Peyer's patch (tissue), 4 donors: ENCODE results near the gene DOLPP1. TPM values are rescaled to one million over a fixed set of nuclear protein-coding genes. Genes with fewer than 3 reads are reported as not detected.

Experiments
- DNase-seq, 3 donors: peaks; one replicate each; pipeline ENCODE4 v3.0.0-alpha.2; 2017 to 2019
- H3K27ac ChIP-seq, 4 donors: fragments of 200-600 bp; sonication (generic); one replicate each; pipeline ENCODE4 v1.5.1; 2016 to 2019
- H3K27me3 ChIP-seq, 2 donors: fragments of 200-600 bp; sonication (generic); one replicate each; pipeline ENCODE4 v1.5.1; 2019
- H3K36me3 ChIP-seq, 3 donors: fragments of 200-600 bp; sonication (generic); one replicate each; pipeline ENCODE4 v1.5.1; 2016 to 2019
- H3K4me1 ChIP-seq, 4 donors: fragments of 200-600 bp; sonication (generic); one replicate each; pipeline ENCODE4 v1.5.1; 2016 to 2019
- H3K4me3 ChIP-seq, 4 donors: fragments of 200-600 bp; sonication (generic); 1 replicate in 3 of 4; 2 replicates in 1 of 4; pipeline ENCODE4 v1.5.1; 2016 to 2019; ENCODE audit warnings: mild to moderate bottlenecking in 1 of 4
- H3K9me3 ChIP-seq, 4 donors: fragments of 200-600 bp; sonication (generic); one replicate each; pipeline ENCODE4 v1.5.1; 2016 to 2019; ENCODE audit warnings: mild to moderate bottlenecking in 1 of 4
- POLR2A ChIP-seq, 2 donors: fragments of 450-650 bp; IDR thresholded peaks; one replicate each; pipeline ENCODE4 v1.5.1; 2017; ENCODE audit warnings: antibody characterized with exemption in 2 of 2, mild to moderate bottlenecking in 2 of 2, moderate library complexity in 2 of 2
- total RNA-seq, 4 donors: library from RNA; depleted of rRNA; stranded (reverse); fragments of >200 nt; gene quantifications; one replicate each; pipeline ENCODE4 v1.1.0, GENCODE V29; 2016
- TF ChIP-seq, protein P1 (sequence below), 6 experiments: fragments of 450-650 bp in 4 of 6; fragments of 200-600 bp in 2 of 6; sonication (generic) in 1 of 6; IDR thresholded peaks; one replicate each; pipeline ENCODE4 v1.5.1; 2017 to 2019; ENCODE audit warnings: antibody characterized with exemption in 6 of 6, mild to moderate bottlenecking in 3 of 6, moderate library complexity in 1 of 6

DOLPP1 gene
- total RNA-seq, 4 donors from 2014 or later, result 37.6 to 53.9 (median 46.1) TPM; not detected in 1

DNA sequence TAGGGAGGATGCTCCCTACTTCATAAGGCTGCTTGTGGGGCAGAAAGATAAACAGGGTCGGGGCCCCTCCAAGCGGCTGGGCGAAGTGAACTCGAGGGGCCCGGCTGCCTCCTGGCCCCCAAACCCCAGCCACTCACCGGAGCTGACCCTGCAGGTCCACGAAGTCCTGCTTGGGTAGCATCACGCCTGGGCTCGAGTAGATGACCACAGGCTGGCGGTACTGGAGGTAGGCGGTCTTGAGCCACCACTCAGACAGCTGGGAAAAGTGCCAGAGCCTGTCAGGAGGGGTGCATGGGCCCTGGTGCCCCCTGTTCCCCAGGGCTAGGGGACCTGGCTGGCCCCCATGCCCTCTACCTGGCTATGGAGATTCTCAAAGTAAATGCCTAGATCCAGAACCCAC lies 23.1 kb downstream of the DOLPP1 start:
- Histone ChIP-seq H3K4me1 (peaks cover 0 to 10% (median 4%) of the 10 kb centered on the region in 4 donors), H3K27ac (no peak overlapping the region), H3K4me3 (no peak overlapping the region), H3K36me3 (peaks cover 0 to 48% (median 0%) of the 10 kb centered on the region in 3 donors), H3K27me3 (no peaks in the 10 kb centered on the region), H3K9me3 (no peaks in the 10 kb centered on the region)
- DNase-seq, result no peak
- TF ChIP-seq, protein P1, sequence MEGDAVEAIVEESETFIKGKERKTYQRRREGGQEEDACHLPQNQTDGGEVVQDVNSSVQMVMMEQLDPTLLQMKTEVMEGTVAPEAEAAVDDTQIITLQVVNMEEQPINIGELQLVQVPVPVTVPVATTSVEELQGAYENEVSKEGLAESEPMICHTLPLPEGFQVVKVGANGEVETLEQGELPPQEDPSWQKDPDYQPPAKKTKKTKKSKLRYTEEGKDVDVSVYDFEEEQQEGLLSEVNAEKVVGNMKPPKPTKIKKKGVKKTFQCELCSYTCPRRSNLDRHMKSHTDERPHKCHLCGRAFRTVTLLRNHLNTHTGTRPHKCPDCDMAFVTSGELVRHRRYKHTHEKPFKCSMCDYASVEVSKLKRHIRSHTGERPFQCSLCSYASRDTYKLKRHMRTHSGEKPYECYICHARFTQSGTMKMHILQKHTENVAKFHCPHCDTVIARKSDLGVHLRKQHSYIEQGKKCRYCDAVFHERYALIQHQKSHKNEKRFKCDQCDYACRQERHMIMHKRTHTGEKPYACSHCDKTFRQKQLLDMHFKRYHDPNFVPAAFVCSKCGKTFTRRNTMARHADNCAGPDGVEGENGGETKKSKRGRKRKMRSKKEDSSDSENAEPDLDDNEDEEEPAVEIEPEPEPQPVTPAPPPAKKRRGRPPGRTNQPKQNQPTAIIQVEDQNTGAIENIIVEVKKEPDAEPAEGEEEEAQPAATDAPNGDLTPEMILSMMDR (IDR thresholded peaks at IDR 0.05), result no peak
- TF ChIP-seq POLR2A (IDR thresholded peaks at IDR 0.05), result no peak

DNA sequence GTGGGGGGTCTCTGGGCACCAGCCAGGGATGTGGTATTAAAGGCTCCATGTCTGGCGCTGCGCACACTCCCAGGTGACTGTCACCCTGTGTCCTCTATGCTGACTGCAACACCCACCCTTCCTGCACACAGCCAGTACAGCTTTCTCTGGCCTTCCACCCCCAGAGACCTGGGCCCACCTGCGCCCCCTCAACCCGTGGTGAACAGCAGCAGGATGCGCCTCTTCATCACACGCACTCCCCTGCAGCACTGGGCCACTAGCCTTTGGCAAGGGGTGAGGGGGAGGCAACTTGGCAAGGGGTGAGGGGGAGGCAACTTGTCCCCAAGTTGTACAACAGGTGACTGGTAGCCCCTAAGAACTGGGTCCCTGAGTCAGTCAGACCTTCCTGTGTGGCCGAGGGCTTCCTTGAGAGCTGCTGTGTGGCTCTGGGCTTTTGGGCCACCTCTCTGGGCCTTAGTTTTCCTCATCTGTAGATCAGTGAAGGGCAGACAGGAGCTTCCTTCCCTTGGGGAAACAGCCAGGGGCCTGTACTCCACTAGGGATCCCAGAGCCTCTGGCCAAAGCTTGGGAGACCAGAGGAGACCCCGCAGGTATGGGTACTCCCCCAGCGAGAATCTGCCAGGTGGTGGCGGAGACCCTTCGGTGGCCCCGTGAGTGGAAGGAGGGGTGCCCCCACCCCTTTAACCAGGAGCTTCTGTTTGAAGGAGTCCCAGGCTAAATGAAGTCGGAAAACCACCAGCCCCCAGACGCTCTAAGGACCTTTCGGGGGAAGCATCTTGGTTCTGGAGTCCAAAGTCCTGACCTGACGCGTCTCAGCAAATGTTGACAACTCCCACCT lies 25.2 kb downstream of the DOLPP1 start:
- DNase-seq, result no peak
- H3K36me3 ChIP-seq, result peaks cover 0 to 35% (median 0%) of the 10 kb centered on the region in 3 donors
- no peak for TF ChIP-seq POLR2A (IDR thresholded peaks at IDR 0.05)
- TF ChIP-seq, protein P1 (IDR thresholded peaks at IDR 0.05), result no peak
- no peak overlapping the region for H3K27ac ChIP-seq
- no peaks in the 10 kb centered on the region for H3K27me3 ChIP-seq
- H3K4me3 ChIP-seq, result no peak overlapping the region
- peaks cover 0 to 20% (median 6%) of the 10 kb centered on the region in 4 donors for H3K4me1 ChIP-seq
- no peaks in the 10 kb centered on the region for H3K9me3 ChIP-seq

DNA sequence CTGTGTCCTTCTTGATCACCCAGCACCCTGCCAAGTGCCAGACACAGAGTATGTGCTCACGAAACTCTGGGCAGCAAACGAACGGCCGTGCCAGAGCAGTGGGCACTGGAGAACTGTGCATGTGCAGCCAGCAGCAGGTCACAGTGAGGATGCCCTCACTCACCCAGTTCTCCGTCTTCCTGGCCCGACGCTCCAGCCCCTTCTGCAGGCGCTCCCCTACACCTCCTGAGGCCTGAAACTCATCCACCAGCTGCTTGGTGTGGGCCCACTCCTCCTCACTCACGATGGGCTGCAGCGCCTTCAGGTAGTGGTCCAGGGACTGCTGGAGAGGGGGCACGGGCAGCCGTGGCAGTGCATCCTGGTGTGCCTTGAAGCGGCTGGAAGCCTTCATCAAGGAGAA lies 26.7 kb downstream of the DOLPP1 start:
- no peak for DNase-seq
- H3K27me3 ChIP-seq, result no peaks in the 10 kb centered on the region
- H3K27ac ChIP-seq, result no peak overlapping the region
- H3K4me3 ChIP-seq, result no peak overlapping the region
- H3K4me1 ChIP-seq, result peaks cover 0 to 28% (median 9%) of the 10 kb centered on the region in 4 donors
- peaks cover 0 to 24% (median 0%) of the 10 kb centered on the region in 3 donors for H3K36me3 ChIP-seq
- no peaks in the 10 kb centered on the region for H3K9me3 ChIP-seq
- TF ChIP-seq POLR2A (IDR thresholded peaks at IDR 0.05), result no peak

DNA sequence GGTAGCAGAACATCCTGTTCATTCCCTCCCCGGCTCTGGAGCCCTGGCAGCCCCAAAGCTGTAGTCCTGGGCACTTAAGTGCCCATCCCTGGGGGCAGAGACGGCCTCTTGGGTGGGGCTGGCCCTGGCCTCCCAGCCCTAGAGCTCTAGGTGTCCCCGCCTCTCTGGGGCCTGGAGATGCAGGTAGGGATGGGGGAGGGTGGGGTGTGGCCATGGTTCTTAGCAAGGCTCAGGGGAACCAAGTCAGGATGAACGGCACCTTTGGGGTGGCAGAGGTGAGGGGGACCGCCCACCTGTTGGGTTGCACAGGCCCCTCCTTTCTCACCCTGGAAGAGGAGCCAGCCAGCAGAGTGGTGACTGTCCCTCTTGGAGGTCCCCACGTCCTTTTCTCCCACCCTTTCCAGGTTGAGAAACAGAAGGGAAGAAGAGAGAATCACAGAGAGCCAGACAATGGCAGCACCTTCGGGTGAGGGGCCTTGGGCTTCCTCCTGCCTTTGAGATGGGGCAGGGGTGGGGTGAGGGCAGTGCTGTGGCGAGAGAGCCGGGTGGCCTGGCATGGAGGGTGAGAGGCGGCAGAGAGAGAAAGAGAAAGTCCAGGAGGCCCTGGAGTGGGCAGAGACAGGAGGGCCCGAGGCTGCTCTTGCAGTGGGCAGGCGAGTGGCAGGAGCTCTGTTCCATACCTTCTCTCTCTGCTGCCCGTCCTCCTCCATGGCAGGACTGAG lies 27.3 kb downstream of the DOLPP1 start:
- Histone ChIP-seq H3K27ac (peak overlapping the region in 1 of 4 donors; percentile 9), H3K36me3 (peaks cover 0 to 24% (median 0%) of the 10 kb centered on the region in 3 donors), H3K9me3 (no peaks in the 10 kb centered on the region), H3K4me3 (peak overlapping the region in 1 of 4 donors; percentile 99), H3K4me1 (peaks cover 0 to 29% (median 9%) of the 10 kb centered on the region in 4 donors), H3K27me3 (no peaks in the 10 kb centered on the region)
- DNase-seq, result no peak
- no peak for TF ChIP-seq POLR2A (IDR thresholded peaks at IDR 0.05)
- TF ChIP-seq, protein P1 (IDR thresholded peaks at IDR 0.05), result no peak

DNA sequence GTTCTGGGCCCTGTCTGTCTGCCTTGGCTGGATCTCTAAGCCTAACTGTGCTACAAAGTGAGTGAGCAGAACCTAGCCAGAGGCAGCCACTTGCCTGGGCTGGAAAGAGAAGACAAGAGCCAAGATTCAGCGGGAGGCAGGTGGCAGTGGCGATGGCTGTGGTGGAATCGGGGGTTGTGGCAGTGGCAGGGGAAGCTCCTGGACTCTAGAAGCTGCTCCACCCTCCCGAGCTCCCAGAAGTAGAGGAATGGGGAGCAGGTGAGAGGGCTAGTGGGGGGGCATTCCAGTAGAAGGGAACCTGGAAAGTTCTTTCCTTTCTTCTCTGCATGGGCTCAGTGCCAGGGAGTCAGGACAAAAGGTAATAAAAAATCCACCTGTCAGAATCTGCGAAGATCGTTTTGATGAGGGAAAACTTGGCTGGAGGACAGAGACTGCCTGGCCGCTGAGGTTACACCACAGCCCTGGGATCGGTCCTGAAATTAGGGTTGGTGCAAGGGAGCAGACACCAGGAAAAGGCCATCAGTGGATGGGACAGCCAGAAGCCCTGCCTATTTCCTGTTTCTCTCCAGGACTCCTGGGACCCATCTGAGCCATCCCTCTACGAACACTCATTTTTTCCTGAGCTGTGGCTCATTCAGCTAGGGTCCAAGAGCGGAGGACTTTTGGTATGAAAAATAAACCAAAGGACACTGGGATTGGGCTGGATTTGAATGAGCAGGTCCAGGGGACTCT lies 28.1 kb downstream of the DOLPP1 start:
- TF ChIP-seq, protein P1 (IDR thresholded peaks at IDR 0.05), result no peak
- TF ChIP-seq POLR2A (IDR thresholded peaks at IDR 0.05), result no peak
- H3K27me3 ChIP-seq, result no peaks in the 10 kb centered on the region
- H3K36me3 ChIP-seq, result peaks cover 0 to 24% (median 0%) of the 10 kb centered on the region in 3 donors
- H3K4me1 ChIP-seq, result peaks cover 0 to 35% (median 9%) of the 10 kb centered on the region in 4 donors
- no peaks in the 10 kb centered on the region for H3K9me3 ChIP-seq
- H3K27ac ChIP-seq, result peak overlapping the region in 2 of 4 donors; percentile 35 to 97
- DNase-seq, result peak in 2 of 3 donors; percentile 56 to 57
- H3K4me3 ChIP-seq, result peak overlapping the region in 3 of 4 donors; percentile 90 to 99 (median 91)
